ENCODE data around the gene CRYBA2. TPM values are rescaled to one million over a fixed set of nuclear protein-coding genes. Genes with fewer than 3 reads are reported as not detected.

Gene CRYBA2
- total and polyA plus RNA-seq, 3 donors from 2014 or later: 0.56 to 2.9 (median 2.7) TPM

- TF ChIP-seq POLR2A (IDR thresholded peaks at IDR 0.05): no peak
- TF ChIP-seq CTCF (IDR thresholded peaks at IDR 0.05): no peak
- Histone ChIP-seq H3K27ac (no peak overlapping the region), H3K9me3 (no peaks in the 10 kb centered on the region), H3K4me1 (no peaks in the 10 kb centered on the region), H3K36me3 (ENCODE audit: low read depth, missing control alignments) (no peaks in the 10 kb centered on the region), H3K27me3 (no peaks in the 10 kb centered on the region), H3K4me3 (no peak overlapping the region)
- intact Hi-C loops (cut with DNase I; ENCODE audit: low total_unique reads): no loop called here
- DNase-seq: no peak
- WGBS, 2 donors: 90 to 100% methylated on average over 1 of the region's 1 CpG
Observed at GRCh38 chr2:218958276-218958675, 34.9 kb downstream of the CRYBA2 start.

- no peak overlapping the region for H3K4me3 ChIP-seq
- no peaks in the 10 kb centered on the region for H3K27me3 ChIP-seq
- 86 to 92% methylated on average over 4 of the region's 4 CpGs for WGBS, 2 donors
- no peaks in the 10 kb centered on the region for H3K4me1 ChIP-seq
- no peaks in the 10 kb centered on the region for H3K9me3 ChIP-seq
- DNase-seq: no peak
- intact Hi-C loops (cut with DNase I; ENCODE audit: low total_unique reads): no loop called here
- H3K36me3 ChIP-seq (ENCODE audit: low read depth, missing control alignments): no peaks in the 10 kb centered on the region
- no peak overlapping the region for H3K27ac ChIP-seq
- no peak for TF ChIP-seq CTCF (IDR thresholded peaks at IDR 0.05)
- TF ChIP-seq POLR2A (IDR thresholded peaks at IDR 0.05): no peak
Observed at GRCh38 chr2:218957671-218958070, 35.6 kb downstream of the CRYBA2 start.

- WGBS, 2 donors: 39 to 61% methylated on average over 1 of the region's 1 CpG
- intact Hi-C loops (cut with DNase I; ENCODE audit: low total_unique reads): no loop called here
- H3K27me3 ChIP-seq: no peaks in the 10 kb centered on the region
Observed at GRCh38 chr2:218956039-218956438, 37.2 kb downstream of the CRYBA2 start.

GRCh38 chr2:218954541-218955300 lies 38.5 kb downstream of the CRYBA2 start:
- no peaks in the 10 kb centered on the region for H3K9me3 ChIP-seq
- H3K4me3 ChIP-seq: no peak overlapping the region
- no peaks in the 10 kb centered on the region for H3K36me3 ChIP-seq (ENCODE audit: low read depth, missing control alignments)
- TF ChIP-seq CTCF (IDR thresholded peaks at IDR 0.05) (no peak), POLR2A (IDR thresholded peaks at IDR 0.05) (no peak)
- H3K27me3 ChIP-seq: no peaks in the 10 kb centered on the region
- WGBS, 2 donors: 78 to 80% methylated on average over 8 of the region's 8 CpGs
- no peak for DNase-seq
- no peaks in the 10 kb centered on the region for H3K4me1 ChIP-seq
- intact Hi-C loops (cut with DNase I; ENCODE audit: low total_unique reads): no loop called here
- no peak overlapping the region for H3K27ac ChIP-seq

More at GRCh38 chr2:218956039-218956438, 37.2 kb downstream of the CRYBA2 start:
- no peak for DNase-seq
- no peaks in the 10 kb centered on the region for H3K4me1 ChIP-seq
- no peak overlapping the region for H3K4me3 ChIP-seq
- no peaks in the 10 kb centered on the region for H3K9me3 ChIP-seq
- H3K36me3 ChIP-seq (ENCODE audit: low read depth, missing control alignments): no peaks in the 10 kb centered on the region
- TF ChIP-seq POLR2A (IDR thresholded peaks at IDR 0.05) (no peak), CTCF (IDR thresholded peaks at IDR 0.05) (no peak)
- H3K27ac ChIP-seq: no peak overlapping the region
